Measurements from ENCODE around the gene RPS17. TPM values are rescaled to one million over a fixed set of nuclear protein-coding genes. Genes with fewer than 3 reads are reported as not detected.
"Not testable (repeated sequence)": the region's sequence is repeated elsewhere in the genome, so short reads cannot be mapped to it uniquely, and the experiment has no call there.

Gene RPS17
- total RNA-seq, 1 donor from 2014 or later, result 1,125 TPM

DNA sequence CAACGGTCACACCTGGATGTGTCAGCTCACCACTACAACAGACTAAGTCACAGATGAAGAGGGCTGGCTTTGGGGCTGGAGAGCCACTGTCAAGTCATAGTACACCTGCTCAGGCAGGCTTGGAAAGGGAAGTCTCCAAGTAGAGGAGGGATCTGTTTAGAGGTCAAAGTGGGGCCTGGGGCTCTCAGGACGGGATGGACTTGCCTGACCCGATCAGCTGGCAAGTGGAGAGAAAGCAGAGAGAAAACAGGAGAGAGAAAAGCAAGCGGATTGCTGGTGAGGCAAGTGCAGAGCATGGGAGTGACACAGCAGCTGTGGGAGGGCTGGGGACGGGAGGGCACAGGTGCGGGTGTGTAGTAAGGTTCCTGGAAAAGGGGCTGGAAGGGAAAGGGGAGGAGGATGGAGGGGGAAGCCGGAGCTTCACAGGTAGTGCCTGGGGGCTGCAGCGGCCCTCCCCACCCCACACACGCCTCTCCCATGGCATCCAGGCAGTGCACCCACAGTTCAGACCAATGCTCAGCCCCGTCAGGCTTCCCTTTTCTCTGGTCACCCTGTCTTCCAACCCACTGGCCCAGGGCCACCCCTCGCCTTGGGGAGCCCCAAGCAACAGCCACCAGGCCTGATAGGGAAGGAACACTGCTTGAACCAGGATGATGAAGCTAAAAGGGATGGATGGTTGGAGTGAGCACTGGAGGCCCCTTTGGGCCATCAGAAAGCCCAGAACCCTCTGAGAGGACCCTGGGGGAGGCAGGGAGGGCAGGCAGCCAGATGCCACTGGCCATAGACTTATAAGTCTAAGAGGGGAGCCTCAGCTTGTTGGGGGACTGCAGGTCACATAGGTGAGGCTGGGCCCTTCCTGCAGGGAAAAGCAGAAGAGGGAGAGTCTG, 8.5 kb downstream of the RPS17 start:
- Histone ChIP-seq H3K36me3 (peaks cover 10 to 34% of the 10 kb centered on the region in 2 donors), H3K27me3 (no peaks in the 10 kb centered on the region), H3K9me3 (no peaks in the 10 kb centered on the region), H3K4me1 (no peaks in the 10 kb centered on the region), H3K27ac (no peak overlapping the region), H3K4me3 (no peak overlapping the region)
- TF ChIP-seq CTCF (IDR thresholded peaks at IDR 0.05), result no peak
- intact Hi-C loops (cut with DNase I), result no loop called here
- peak in 1 of 2 donors; percentile 58 for DNase-seq (ENCODE audit: low spot score in 2 of 2)

DNA sequence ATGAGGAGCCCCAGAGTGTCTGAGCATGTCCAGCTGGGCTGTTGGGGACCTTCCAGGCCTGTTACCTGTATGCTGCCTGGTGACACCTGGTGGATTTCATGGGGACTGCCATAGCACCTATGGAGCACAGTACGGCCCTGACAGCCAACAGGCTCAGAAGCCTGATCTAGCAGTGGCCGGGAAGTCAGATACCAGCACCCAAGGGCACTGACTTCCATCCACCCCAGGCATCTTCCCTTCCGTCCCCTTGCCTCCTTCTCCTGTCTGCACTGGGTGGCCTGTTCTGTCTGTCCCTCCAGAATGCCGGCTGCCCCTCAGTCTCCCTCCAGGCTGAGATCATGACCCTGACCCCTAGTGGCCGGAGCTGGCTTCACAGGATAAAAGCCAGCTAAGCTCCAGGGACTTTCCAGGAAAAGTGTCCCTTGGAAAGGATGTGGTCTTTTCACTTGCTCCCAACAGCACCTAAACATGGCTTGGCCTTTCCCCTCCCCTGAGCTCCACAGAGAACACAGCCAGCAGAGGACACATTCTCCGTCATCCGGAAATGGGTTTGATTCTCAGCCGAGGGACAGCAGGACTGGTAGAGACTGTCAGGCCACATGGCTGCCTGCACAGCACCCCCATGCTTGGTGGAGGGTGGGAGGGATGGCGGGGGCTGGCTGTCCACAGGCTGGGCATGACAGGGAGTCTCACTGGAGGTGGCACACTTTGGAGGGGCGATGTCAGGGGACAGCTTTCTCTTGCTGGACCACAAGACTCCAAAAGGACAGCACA, 9.5 kb downstream of the RPS17 start:
- TF ChIP-seq CTCF (IDR thresholded peaks at IDR 0.05), result peak; percentile 61 to 73 (median 67)
- Histone ChIP-seq H3K9me3 (no peaks in the 10 kb centered on the region), H3K27ac (no peak overlapping the region), H3K4me3 (no peak overlapping the region), H3K27me3 (no peaks in the 10 kb centered on the region), H3K36me3 (peaks cover under 1 to 24% of the 10 kb centered on the region in 2 donors), H3K4me1 (no peaks in the 10 kb centered on the region)
- peak in 1 of 2 donors; percentile 81 for DNase-seq (ENCODE audit: low spot score in 2 of 2)
- intact Hi-C loops (cut with DNase I), result loop anchor here (1.0 kb wide), 1 partner anchor 117 kb away; the partner anchor contains the start of gene CPEB1

GRCh38 chr15:82530006-82530405, 10.3 kb downstream of the RPS17 start:
- Histone ChIP-seq H3K9me3 (no peaks in the 10 kb centered on the region), H3K36me3 (peaks cover 0 to 18% of the 10 kb centered on the region in 2 donors), H3K4me1 (no peaks in the 10 kb centered on the region), H3K4me3 (no peak overlapping the region), H3K27me3 (no peaks in the 10 kb centered on the region), H3K27ac (no peak overlapping the region)
- peak in 1 of 2 donors; percentile 47 for DNase-seq (ENCODE audit: low spot score in 2 of 2)
- intact Hi-C loops (cut with DNase I), result loop anchor here (1.0 kb wide), 1 partner anchor 117 kb away; the partner anchor contains the start of gene CPEB1
- no peak for TF ChIP-seq CTCF (IDR thresholded peaks at IDR 0.05)

DNA sequence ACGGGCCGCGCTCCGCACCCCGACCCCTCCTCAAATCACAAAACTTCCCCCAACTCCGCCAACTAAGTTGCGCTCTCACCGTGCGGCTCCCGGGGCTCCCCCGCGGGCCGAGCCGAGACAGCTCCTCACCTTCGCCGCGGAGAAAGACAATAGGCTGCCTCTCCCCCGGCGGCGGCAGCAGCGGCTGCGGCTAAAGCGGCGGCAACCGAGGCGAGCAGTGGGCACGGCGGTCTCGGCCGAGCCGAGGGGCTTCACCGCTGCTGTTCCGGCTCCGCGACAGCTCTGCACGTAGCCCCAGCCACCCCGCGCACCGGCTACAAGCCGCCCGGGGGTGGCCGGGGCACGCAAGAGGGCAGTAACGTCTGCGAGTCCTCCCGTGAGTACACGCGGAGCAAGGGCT, 26.7 kb downstream of the RPS17 start:
- H3K36me3 ChIP-seq; H3K4me3 ChIP-seq; intact Hi-C loops (cut with DNase I); H3K4me1 ChIP-seq; H3K27me3 ChIP-seq; DNase-seq (ENCODE audit: low spot score in 2 of 2); H3K27ac ChIP-seq; H3K9me3 ChIP-seq: not testable (repeated sequence)

GRCh38 chr15:82507693-82508092, 32.6 kb downstream of the RPS17 start:
- H3K36me3 ChIP-seq; H3K4me1 ChIP-seq; intact Hi-C loops (cut with DNase I); H3K9me3 ChIP-seq; H3K4me3 ChIP-seq; H3K27me3 ChIP-seq; DNase-seq (ENCODE audit: low spot score in 2 of 2); H3K27ac ChIP-seq: not testable (repeated sequence)

GRCh38 chr15:82507087-82507486, 33.2 kb downstream of the RPS17 start:
- intact Hi-C loops (cut with DNase I); H3K4me1 ChIP-seq; H3K27ac ChIP-seq; DNase-seq (ENCODE audit: low spot score in 2 of 2); H3K27me3 ChIP-seq; H3K9me3 ChIP-seq; H3K36me3 ChIP-seq; H3K4me3 ChIP-seq: not testable (repeated sequence)

GRCh38 chr15:82505842-82506241, 34.4 kb downstream of the RPS17 start:
- intact Hi-C loops (cut with DNase I); DNase-seq (ENCODE audit: low spot score in 2 of 2); H3K27ac ChIP-seq; H3K4me1 ChIP-seq; H3K9me3 ChIP-seq; H3K36me3 ChIP-seq; H3K4me3 ChIP-seq; H3K27me3 ChIP-seq: not testable (repeated sequence)

DNA sequence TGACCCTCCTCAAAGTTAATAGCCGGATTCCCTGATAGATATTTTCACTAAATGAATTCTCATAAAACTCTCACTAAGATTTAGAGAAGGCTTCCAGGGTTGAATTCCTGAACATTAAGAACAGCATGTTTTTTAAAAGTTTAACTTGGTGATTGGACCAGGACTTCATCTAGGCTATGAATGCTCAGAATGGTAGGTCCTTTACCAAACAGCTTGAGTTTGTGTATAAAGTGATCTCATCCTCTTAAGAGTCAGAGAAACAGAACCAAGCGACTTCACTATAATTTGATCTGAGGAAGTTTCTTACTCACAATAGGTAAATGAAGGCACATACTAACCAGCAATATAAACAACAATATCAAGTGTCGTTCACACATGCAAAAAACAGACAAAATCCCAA, 36.2 kb downstream of the RPS17 start:
- H3K27ac ChIP-seq; H3K27me3 ChIP-seq; intact Hi-C loops (cut with DNase I); H3K4me1 ChIP-seq; DNase-seq (ENCODE audit: low spot score in 2 of 2); H3K4me3 ChIP-seq; H3K36me3 ChIP-seq; H3K9me3 ChIP-seq: not testable (repeated sequence)

DNA sequence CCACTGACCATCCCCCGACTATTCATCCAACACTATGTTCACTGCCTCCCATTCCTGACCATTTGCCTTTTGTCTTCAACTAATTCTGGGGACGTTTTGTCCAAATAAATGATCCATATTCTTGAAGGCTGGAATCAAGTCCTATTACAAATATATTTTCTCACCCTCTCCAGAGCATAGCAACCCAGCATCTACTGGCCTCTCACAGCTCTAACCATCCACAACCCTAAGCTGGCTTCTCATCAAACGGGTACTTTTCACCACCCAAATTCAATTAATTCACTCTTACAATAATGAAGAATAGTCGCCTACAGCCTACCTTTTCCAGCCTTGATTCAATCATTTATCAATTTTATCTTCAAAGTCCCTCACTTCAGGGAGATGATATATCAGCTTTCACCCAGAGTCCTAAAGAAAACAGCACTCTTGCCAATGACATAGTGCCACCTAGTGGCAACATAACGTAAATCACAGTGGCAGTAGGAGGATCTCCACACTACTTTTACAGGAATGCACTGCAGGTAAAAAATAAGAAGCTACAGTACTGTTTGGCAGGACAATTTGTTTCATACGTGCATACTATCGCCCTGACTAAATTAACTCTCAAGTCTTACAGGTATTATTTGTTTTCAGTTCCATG, 37.4 kb downstream of the RPS17 start:
- H3K27ac ChIP-seq; H3K9me3 ChIP-seq; H3K27me3 ChIP-seq; H3K4me3 ChIP-seq; intact Hi-C loops (cut with DNase I); DNase-seq (ENCODE audit: low spot score in 2 of 2); H3K36me3 ChIP-seq; H3K4me1 ChIP-seq: not testable (repeated sequence)

DNA sequence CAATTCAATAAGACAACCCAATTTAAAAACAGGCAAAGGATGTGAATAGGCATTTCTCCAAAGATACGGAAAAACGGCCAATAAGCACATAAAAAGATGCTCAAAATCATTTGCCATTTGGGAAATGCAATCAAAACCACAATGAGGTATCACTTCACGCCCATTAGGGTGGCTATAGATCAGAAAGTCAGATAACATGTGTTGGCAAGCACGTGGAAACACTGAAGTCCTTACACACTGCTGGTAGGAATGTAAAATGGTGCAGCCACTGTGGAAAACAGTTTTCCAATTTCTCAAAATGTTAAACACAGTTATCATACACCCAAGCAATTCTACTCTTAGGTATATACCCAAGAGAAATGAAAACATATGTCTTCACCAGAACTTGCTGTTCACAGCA, 39.5 kb downstream of the RPS17 start:
- DNase-seq (ENCODE audit: low spot score in 2 of 2); H3K27me3 ChIP-seq; H3K27ac ChIP-seq; H3K9me3 ChIP-seq; H3K36me3 ChIP-seq; H3K4me1 ChIP-seq; intact Hi-C loops (cut with DNase I); H3K4me3 ChIP-seq: not testable (repeated sequence)
